ENCODE data around the gene GGA2.
A peak's percentile ranks its signal among the peaks of the same experiment; 100 is the strongest.

The GGA2 gene

DNA sequence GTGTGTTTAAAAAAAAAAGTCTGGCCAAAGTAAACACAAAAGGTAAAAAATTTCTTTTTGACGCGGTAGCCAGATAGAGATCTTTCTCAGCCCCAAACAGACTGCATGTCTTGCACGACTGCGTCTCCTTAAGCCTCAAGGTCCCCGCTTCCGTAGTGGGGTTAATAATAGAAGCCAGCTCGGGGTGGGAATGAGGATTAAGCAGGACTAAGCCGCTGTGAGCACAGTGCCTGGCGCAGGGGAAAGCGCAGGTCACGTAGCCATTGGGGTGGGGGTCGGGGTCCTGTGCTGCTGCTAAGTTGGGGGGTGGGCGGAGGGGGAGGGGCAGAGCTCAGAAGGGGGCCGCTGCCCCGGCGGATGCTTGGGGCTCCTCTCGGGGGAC is 521 bp downstream of the GGA2 start:
- TF ChIP-seq, protein P1, sequence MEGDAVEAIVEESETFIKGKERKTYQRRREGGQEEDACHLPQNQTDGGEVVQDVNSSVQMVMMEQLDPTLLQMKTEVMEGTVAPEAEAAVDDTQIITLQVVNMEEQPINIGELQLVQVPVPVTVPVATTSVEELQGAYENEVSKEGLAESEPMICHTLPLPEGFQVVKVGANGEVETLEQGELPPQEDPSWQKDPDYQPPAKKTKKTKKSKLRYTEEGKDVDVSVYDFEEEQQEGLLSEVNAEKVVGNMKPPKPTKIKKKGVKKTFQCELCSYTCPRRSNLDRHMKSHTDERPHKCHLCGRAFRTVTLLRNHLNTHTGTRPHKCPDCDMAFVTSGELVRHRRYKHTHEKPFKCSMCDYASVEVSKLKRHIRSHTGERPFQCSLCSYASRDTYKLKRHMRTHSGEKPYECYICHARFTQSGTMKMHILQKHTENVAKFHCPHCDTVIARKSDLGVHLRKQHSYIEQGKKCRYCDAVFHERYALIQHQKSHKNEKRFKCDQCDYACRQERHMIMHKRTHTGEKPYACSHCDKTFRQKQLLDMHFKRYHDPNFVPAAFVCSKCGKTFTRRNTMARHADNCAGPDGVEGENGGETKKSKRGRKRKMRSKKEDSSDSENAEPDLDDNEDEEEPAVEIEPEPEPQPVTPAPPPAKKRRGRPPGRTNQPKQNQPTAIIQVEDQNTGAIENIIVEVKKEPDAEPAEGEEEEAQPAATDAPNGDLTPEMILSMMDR (IDR thresholded peaks at IDR 0.05; ENCODE audit: low read depth, low read length): no peak
- peak; percentile 19 to 37 for DNase-seq (ENCODE audit: low read depth in 2 of 2)
- H3K4me3 ChIP-seq (replicated peaks in 1 of 2; ENCODE audit: low read depth in 2 of 2, low read length in 2 of 2): peak overlapping the region; percentile 69 to 71

DNA sequence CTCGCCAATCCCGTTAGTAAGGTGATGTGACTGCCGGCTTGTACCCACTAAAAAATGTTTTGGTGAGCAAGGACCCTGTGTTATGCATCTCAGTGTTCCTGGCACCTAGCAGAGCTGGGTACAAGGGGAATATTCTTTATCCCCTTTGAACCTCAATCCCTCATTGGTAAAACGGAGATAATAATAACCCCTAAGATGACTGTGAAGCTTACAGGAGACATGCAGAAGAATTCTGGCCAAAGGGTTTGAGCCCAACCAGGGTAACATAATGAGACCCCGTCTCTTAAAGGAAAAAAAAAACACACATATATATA is 896 bp downstream of the GGA2 start:
- TF ChIP-seq, protein P1 (IDR thresholded peaks at IDR 0.05; ENCODE audit: low read depth, low read length): no peak
- peak overlapping the region; percentile 69 to 71 for H3K4me3 ChIP-seq (replicated peaks in 1 of 2; ENCODE audit: low read depth in 2 of 2, low read length in 2 of 2)
- DNase-seq (ENCODE audit: low read depth in 2 of 2): no peak

DNA sequence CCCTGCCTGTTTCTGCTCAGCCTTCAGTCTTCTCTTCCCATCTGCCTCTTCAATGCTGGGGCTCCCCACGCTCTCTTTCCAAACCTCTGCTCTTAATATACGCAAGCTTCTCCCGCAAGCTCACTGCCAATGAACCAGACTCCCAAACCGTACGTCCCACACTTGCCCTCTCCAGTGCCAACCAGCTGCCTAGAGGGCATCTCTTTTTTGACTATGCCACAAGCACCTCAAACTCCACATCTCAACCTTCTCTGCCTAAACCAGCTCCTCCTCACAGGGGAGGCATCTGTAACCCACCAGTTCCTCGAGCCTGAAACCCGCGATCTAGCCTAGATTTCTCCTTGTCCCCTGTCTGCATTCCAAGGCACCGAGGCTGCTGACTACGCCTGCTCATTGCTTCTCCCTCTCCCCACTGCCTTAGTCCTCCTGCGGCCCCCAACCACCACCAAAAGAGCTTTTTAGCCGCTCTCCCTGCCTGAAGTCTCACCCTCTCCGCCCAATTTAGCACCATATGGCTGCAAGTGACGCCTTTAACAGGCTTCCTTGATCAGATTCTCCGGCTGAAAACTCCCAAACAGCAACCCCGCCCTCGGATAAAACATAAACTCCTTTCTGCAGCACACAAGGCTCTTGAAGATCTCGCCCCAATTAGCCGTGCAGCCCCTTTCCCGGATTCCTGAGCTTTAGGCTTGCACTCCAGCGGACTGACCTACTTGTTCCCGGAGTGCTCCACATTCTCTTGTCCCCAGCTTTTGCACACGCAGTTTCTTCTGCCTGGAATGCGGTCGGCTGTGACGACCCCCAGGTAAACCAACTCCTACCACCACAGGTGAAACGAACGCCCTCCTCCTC is 1.5 kb downstream of the GGA2 start:
- H3K4me3 ChIP-seq (replicated peaks in 1 of 2; ENCODE audit: low read depth in 2 of 2, low read length in 2 of 2): peak overlapping the region; percentile 69 to 71

DNA sequence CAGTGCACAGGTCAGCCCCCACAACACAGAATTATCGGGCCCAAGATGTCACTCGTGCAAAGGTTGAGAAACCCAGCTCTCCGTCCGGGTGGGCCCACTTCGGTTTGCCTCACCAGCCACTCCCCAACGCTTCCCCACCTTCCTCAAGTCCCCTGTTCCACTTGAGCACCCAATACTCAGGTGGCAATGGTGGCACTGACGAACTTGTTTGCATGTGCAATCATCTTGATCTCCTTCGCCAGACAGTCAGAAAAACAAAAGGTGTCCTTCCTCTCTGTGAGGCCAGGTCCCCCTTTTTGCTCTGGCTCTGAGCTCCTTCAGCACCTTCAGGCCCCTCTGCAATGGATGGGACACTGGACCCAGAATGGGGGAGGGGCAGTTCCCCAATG is 3.7 kb downstream of the GGA2 start:
- DNase-seq (ENCODE audit: low read depth in 2 of 2): no peak
- TF ChIP-seq, protein P1 (IDR thresholded peaks at IDR 0.05; ENCODE audit: low read depth, low read length): no peak
- no peak overlapping the region for H3K4me3 ChIP-seq (replicated peaks in 1 of 2; ENCODE audit: low read depth in 2 of 2, low read length in 2 of 2)

More for the DNA sequence above, 1.5 kb downstream of the GGA2 start:
- peak; percentile 23 to 24 for DNase-seq (ENCODE audit: low read depth in 2 of 2)
- TF ChIP-seq, protein P1 (IDR thresholded peaks at IDR 0.05; ENCODE audit: low read depth, low read length): no peak

DNA sequence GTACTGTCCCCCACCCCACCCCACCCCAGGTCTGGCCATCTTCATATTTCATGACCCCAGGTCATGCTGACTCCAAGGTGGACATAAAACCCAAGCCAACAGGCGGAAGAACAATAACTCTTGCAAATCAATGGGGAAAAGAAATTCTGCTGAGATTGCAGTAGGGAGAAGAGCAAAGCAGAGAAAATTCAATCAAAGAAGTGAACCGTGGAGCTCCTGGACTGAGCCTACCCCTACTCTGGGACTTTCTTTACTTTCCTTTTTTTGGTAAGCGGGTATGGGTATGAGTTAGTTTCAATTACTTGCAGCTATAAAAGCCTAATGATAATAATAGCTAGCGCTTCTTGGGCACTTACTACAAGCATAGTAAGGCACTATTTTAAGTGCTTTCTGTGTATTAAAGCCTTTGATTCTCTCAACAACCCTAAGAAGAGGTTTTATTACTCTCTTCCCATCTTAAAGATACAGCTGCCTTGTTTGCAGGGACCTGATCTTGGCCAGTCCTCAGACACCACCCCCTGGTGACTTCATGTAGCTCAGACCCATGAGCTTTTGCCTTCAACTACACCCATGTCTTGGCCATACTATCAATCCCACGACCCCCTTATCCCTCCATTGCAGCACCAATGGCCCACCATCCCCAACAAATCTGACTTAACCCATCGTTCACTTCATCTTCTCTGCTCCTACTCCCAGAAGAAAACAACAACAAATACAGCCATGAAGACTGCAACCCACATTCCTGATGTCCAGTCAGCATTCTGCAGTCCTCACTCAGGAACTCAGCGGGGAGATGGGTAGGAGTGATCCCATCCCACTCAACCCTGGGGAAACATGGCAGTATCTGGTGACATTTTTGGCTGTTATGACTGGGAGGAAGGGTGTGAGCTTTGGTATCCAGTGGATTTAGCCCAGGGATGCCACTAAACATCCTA is 4.4 kb downstream of the GGA2 start:
- DNase-seq (ENCODE audit: low read depth in 2 of 2): peak in 1 of 2 donors; percentile 21
- TF ChIP-seq, protein P1 (IDR thresholded peaks at IDR 0.05; ENCODE audit: low read depth, low read length): no peak
- no peak overlapping the region for H3K4me3 ChIP-seq (replicated peaks in 1 of 2; ENCODE audit: low read depth in 2 of 2, low read length in 2 of 2)

DNA sequence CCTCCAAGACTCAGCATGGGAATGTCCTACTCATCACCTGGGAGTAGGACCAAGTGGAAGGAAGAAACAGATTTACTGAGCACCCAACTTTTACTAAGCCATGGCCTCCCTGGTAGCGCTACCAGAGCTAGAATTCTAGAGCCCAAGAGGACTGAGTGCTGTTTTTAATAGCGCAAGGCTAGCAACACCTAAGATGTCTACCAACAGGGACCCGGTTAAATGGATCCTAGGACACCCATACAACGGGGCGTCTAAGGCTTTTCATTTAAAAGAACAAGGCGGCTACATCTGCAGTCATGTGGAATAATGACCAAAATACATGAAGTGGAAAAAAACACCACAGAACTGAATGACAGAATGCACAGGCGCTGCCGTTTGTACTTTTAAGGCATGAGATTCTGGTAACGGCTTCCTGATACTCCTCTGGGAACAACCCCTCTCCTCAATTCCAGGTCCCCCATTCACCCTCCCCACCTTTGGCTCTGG is 5.1 kb downstream of the GGA2 start:
- no peak for DNase-seq (ENCODE audit: low read depth in 2 of 2)

More for the DNA sequence above, 5.1 kb downstream of the GGA2 start:
- no peak overlapping the region for H3K4me3 ChIP-seq (replicated peaks in 1 of 2; ENCODE audit: low read depth in 2 of 2, low read length in 2 of 2)
- TF ChIP-seq, protein P1 (IDR thresholded peaks at IDR 0.05; ENCODE audit: low read depth, low read length): no peak
